ENCODE data around the gene TMEM184A. TPM values are rescaled to one million over a fixed set of nuclear protein-coding genes. Genes with fewer than 3 reads are reported as not detected.
A peak's percentile ranks its signal among the peaks of the same experiment; 100 is the strongest.

TMEM184A gene
- total RNA-seq, 1 donor from 2014 or later, result not detected

DNA sequence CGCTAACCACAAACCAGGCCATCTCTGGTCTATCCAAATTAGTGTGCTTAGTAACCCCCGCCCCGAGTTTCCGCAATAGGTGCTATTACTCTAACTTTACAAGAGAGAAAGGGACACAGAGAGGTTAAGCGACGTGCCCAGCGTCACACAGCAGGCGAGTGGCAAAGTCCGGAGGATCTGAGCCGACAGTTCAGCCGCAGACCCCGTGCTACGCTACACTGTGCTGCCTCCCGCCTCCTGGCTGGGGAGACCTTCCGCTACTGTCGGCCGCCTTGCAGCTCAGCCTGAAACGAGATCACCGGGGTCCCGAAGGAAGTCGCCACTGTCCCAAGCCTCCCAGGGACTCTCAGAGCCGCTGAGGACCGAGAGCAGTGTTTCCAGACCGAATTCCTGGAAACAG, 52.6 kb downstream of the TMEM184A start:
- Histone ChIP-seq H3K36me3 (peaks cover 41 to 44% of the 10 kb centered on the region in 2 donors), H3K27ac (no peak overlapping the region), H3K4me1 (peaks cover 10% of the 10 kb centered on the region in 2 donors), H3K27me3 (no peaks in the 10 kb centered on the region), H3K4me3 (peak overlapping the region; percentile 79 to 93), H3K9me3 (no peaks in the 10 kb centered on the region)
- TF ChIP-seq, protein P1, sequence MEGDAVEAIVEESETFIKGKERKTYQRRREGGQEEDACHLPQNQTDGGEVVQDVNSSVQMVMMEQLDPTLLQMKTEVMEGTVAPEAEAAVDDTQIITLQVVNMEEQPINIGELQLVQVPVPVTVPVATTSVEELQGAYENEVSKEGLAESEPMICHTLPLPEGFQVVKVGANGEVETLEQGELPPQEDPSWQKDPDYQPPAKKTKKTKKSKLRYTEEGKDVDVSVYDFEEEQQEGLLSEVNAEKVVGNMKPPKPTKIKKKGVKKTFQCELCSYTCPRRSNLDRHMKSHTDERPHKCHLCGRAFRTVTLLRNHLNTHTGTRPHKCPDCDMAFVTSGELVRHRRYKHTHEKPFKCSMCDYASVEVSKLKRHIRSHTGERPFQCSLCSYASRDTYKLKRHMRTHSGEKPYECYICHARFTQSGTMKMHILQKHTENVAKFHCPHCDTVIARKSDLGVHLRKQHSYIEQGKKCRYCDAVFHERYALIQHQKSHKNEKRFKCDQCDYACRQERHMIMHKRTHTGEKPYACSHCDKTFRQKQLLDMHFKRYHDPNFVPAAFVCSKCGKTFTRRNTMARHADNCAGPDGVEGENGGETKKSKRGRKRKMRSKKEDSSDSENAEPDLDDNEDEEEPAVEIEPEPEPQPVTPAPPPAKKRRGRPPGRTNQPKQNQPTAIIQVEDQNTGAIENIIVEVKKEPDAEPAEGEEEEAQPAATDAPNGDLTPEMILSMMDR (IDR thresholded peaks at IDR 0.05), result no peak
- DNase-seq (ENCODE audit: low spot score in 2 of 2), result no peak
- intact Hi-C loops (cut with DNase I), result no loop called here

DNA sequence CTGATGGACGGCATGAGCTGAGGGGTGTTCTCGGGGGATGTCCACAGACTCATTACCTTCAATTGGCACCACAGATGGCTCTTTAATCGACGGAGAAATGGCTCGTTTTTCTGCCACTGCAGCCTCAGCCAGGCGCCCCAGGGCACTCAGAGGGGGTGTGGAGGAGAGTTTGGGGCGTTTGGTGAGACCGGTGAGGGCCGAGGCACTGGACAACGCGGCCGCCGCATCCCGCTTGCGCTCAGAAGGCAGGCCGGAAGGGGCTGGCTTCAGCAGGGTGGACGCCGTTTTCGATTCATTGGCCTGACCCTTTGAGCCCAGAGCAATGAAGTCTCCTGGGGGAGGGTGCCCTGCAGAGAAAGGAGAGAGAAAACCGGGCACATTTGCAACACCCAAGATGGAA, 53.2 kb downstream of the TMEM184A start:
- DNase-seq (ENCODE audit: low spot score in 2 of 2), result no peak
- peaks cover 10% of the 10 kb centered on the region in 2 donors for H3K4me1 ChIP-seq
- intact Hi-C loops (cut with DNase I), result no loop called here
- no peak overlapping the region for H3K27ac ChIP-seq
- peaks cover 47 to 50% of the 10 kb centered on the region in 2 donors for H3K36me3 ChIP-seq
- TF ChIP-seq, protein P1 (IDR thresholded peaks at IDR 0.05), result no peak
- H3K27me3 ChIP-seq, result no peaks in the 10 kb centered on the region
- peak overlapping the region; percentile 79 to 93 for H3K4me3 ChIP-seq
- no peaks in the 10 kb centered on the region for H3K9me3 ChIP-seq

DNA sequence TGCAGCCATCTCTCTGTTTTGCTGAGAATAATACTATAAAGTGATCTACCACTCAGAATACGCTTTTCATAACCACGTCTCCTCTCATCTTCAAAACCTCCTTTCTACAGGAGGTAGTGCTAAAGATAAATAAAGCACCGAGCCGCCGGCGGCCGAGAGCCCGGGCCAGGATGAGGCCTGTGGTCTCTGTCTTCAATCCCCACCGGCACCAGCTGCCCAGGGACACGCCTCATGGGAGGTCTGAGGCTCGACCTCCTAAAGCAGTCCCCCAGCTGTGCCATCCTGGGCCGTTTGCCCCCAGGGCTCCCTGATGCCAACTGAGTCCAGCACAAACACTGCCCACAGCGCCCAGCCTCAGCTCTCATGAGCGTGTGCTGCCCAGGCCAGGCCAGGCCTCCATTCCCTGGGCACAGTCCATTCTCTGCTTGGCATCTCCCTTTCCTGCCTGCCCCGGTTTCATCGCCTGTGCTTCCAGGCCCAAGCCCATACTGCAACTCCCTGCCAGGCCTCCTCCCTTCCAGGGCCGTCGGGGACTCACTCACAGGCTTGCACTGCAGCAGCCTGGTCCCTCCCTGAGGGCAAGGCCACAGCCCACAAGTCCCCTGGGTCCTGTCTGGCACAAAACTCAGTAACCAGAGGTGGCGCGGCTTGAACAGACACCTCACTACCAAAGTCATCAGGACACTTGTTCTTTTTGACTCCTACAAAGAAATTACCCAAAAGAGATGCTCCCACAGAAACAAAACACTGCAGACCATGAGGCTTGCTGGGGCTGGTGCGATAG, 54.3 kb downstream of the TMEM184A start:
- DNase-seq (ENCODE audit: low spot score in 2 of 2), result no peak
- Histone ChIP-seq H3K27ac (no peak overlapping the region), H3K4me1 (peaks cover 10% of the 10 kb centered on the region in 2 donors), H3K36me3 (peaks cover 56 to 61% of the 10 kb centered on the region in 2 donors), H3K4me3 (no peak overlapping the region), H3K27me3 (no peaks in the 10 kb centered on the region), H3K9me3 (no peaks in the 10 kb centered on the region)
- TF ChIP-seq, protein P1 (IDR thresholded peaks at IDR 0.05), result no peak
- intact Hi-C loops (cut with DNase I), result no loop called here

DNA sequence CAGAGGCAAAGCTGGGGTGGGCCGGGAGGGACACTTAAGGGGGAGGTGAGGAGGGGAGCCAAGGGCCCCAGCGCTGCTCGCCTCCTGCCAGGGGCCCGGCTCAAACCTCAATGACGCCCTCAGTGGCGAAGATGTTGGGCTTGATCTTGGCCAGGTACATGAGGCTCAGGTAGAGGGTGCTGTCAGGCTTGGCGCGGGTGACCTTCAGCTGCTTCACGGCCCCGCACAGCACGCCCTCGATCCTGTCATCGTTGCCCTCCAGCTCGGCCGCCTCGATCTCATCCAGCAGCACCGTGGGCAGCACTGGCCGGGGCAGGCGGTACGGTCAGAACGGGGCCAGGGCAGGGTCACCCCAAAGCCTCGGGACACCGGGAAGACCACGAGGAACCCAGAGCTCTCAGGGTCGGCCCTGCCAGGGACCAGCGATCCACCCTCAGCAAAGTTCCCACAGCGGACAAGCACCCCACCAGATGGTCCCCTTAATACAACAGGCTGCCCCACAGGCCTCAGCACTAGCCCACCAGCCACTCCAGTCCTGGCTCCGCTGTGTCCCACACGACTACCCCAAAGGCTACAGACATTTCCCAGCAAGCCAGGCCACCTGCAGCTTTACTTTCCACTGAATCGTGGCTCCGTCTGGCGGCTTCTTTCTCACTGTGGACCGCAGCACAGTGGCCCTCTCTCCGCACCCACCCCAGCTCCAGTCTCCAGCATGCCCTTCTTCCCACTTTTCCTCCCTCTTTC, 55.8 kb downstream of the TMEM184A start:
- peaks cover 65 to 76% of the 10 kb centered on the region in 2 donors for H3K36me3 ChIP-seq
- H3K27me3 ChIP-seq, result no peaks in the 10 kb centered on the region
- no peak for DNase-seq (ENCODE audit: low spot score in 2 of 2)
- H3K4me1 ChIP-seq, result peaks cover 10% of the 10 kb centered on the region in 2 donors
- TF ChIP-seq, protein P1 (IDR thresholded peaks at IDR 0.05), result no peak
- no peaks in the 10 kb centered on the region for H3K9me3 ChIP-seq
- intact Hi-C loops (cut with DNase I), result no loop called here
- H3K27ac ChIP-seq, result no peak overlapping the region
- no peak overlapping the region for H3K4me3 ChIP-seq

DNA sequence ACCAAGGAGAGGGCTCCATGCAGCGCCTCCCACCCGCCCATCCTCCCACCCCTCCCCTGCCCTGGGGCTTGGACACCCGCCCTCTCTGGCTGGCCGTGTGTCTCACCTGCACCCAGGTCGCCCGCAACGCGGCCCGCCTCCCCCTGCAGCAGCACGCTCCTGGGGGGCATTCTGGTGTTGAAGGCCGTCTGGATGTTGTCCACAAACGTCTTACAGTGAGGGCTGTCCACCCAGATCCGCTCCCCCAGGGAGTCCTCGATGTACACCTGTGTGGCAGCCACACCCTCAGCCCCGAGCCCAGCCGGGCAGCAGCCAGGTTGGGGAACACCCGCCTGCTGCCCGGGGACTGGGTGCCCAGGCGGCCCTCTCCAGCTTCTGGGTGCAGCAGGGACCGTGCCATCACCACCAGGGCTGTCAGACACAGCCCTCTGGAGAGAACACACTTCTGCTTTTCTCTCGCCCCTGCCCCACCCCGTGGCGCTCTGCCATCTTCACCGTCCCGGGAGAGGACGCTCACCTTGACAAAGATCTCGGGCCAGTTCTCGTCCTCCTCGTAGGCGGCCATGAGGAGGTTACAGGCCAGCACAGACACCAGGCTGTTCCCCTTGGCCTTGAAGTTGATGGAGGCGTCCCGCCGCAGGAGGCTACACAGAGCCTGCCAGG, 56.5 kb downstream of the TMEM184A start:
- Histone ChIP-seq H3K27me3 (no peaks in the 10 kb centered on the region), H3K27ac (no peak overlapping the region), H3K36me3 (peaks cover 72 to 83% of the 10 kb centered on the region in 2 donors), H3K9me3 (no peaks in the 10 kb centered on the region), H3K4me3 (no peak overlapping the region), H3K4me1 (peaks cover 10% of the 10 kb centered on the region in 2 donors)
- no peak for DNase-seq (ENCODE audit: low spot score in 2 of 2)
- TF ChIP-seq, protein P1 (IDR thresholded peaks at IDR 0.05), result no peak
- intact Hi-C loops (cut with DNase I), result no loop called here
